ENCODE results near the gene PDE4D.

Gene PDE4D

DNA sequence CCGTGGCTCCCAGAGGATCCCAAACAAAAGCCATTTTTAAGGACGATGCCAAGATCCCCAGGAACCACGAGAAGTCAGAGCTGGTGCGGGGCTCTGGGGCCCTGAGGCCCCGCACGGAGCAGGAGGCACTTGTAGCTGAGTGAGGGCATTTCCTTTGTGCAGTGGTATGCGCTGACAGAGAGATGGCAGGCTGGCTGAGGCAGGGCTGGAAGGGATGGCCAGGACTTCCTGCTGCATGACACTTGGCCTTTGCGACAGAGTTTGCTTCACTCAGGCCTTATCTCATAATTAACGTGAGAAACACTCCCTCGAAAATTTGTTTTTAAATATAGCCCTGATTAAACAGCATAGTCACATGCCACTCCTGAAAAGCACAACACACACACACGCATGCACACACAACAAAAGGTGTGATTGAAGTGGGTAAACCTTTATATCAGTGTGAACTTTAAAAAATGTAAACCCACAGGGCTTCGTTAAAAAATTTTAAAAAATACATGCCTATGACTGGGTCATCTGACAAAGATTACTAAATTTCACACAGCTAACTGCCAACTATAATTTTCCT lies 536.6 kb downstream of the PDE4D start:
- no peak overlapping the region for H3K4me3 ChIP-seq (ENCODE audit: insufficient read depth in 1 of 2, low read depth in 1 of 2, low read length in 2 of 2)
- no peaks in the 10 kb centered on the region for H3K27me3 ChIP-seq (ENCODE audit: control insufficient read depth in 1 of 2, insufficient read depth in 1 of 2, low read length in 2 of 2)
- no peak overlapping the region for H4K91ac ChIP-seq (ENCODE audit: low read length)
- no peak overlapping the region for H3K14ac ChIP-seq (ENCODE audit: low read length in 2 of 2)
- no peak overlapping the region for H3K9ac ChIP-seq (ENCODE audit: low read length)
- no peak overlapping the region for H2AFZ ChIP-seq (ENCODE audit: low read depth, low read length)
- peak; percentile 51 for DNase-seq
- no peak overlapping the region for H3K23ac ChIP-seq (ENCODE audit: low read length in 2 of 2)
- no peak overlapping the region for H3K27ac ChIP-seq (ENCODE audit: low read length, poor library complexity, severe bottlenecking)
- H3K4me2 ChIP-seq (ENCODE audit: low read length, poor library complexity, severe bottlenecking): no peak overlapping the region
- H3K4ac ChIP-seq (ENCODE audit: low read depth in 1 of 2, low read length in 2 of 2): no peak overlapping the region
- no peak overlapping the region for H4K8ac ChIP-seq (ENCODE audit: low read length)
- no peak overlapping the region for H2BK5ac ChIP-seq (ENCODE audit: low read depth, low read length, poor library complexity, severe bottlenecking)
- peak overlapping the region in 1 of 2 experiments; percentile 15 for H3K18ac ChIP-seq (ENCODE audit: low read depth in 1 of 2, low read length in 2 of 2)
- H3K9me3 ChIP-seq (ENCODE audit: control insufficient read depth, low read length): no peaks in the 10 kb centered on the region
- H2BK12ac ChIP-seq (ENCODE audit: low read length in 2 of 2): no peak overlapping the region
- no peak overlapping the region for H2BK15ac ChIP-seq (ENCODE audit: low read depth, poor library complexity, severe bottlenecking)
- 20% methylated on average over 10 of the region's 12 CpGs for WGBS
- no peak overlapping the region for H2BK120ac ChIP-seq (ENCODE audit: low read depth, low read length)
- H3K4me1 ChIP-seq (ENCODE audit: control insufficient read depth, insufficient read depth, low read depth, low read length): peaks cover 3% of the 10 kb centered on the region
- H3K79me1 ChIP-seq (replicated peaks; ENCODE audit: low read length, poor library complexity, severe bottlenecking): peaks cover 1% of the 10 kb centered on the region
- no peaks in the 10 kb centered on the region for H3K36me3 ChIP-seq (ENCODE audit: control insufficient read depth in 1 of 2, insufficient read depth in 2 of 2, low read depth in 1 of 2, low read length in 2 of 2)
- H2AK5ac ChIP-seq (ENCODE audit: low read length, severe bottlenecking): no peak overlapping the region

DNA sequence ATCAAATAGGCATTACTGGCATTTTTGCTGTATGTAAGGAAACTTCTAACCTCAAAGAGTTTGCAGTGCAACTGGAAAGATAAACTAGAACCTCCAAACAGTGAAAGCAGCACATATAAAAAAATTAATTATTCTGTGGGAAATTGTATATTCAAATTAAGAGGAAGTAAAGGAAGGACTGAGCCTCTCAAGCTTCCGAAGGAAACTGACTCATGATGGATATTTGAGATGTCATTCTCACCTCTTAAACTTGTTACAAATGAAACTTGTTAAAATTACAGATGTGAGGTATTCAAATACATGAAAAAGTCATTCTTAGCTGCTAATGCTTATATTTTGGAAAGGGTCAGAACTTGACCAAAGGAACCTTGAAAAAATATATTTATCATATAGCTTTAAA lies 538.7 kb downstream of the PDE4D start:
- H3K4me3 ChIP-seq (ENCODE audit: insufficient read depth in 1 of 2, low read depth in 1 of 2, low read length in 2 of 2): no peak overlapping the region
- H3K9me3 ChIP-seq (ENCODE audit: control insufficient read depth, low read length): no peaks in the 10 kb centered on the region
- no peak overlapping the region for H2BK15ac ChIP-seq (ENCODE audit: low read depth, poor library complexity, severe bottlenecking)
- H2BK120ac ChIP-seq (ENCODE audit: low read depth, low read length): no peak overlapping the region
- H3K4ac ChIP-seq (ENCODE audit: low read depth in 1 of 2, low read length in 2 of 2): no peak overlapping the region
- no peak overlapping the region for H2AFZ ChIP-seq (ENCODE audit: low read depth, low read length)
- no peak overlapping the region for H2BK12ac ChIP-seq (ENCODE audit: low read length in 2 of 2)
- H3K27me3 ChIP-seq (ENCODE audit: control insufficient read depth in 1 of 2, insufficient read depth in 1 of 2, low read length in 2 of 2): no peaks in the 10 kb centered on the region
- H3K36me3 ChIP-seq (ENCODE audit: control insufficient read depth in 1 of 2, insufficient read depth in 2 of 2, low read depth in 1 of 2, low read length in 2 of 2): no peaks in the 10 kb centered on the region
- no peak overlapping the region for H3K23ac ChIP-seq (ENCODE audit: low read length in 2 of 2)
- H3K14ac ChIP-seq (ENCODE audit: low read length in 2 of 2): no peak overlapping the region
- no peak overlapping the region for H3K4me2 ChIP-seq (ENCODE audit: low read length, poor library complexity, severe bottlenecking)
- no peak for DNase-seq
- H4K8ac ChIP-seq (ENCODE audit: low read length): no peak overlapping the region
- no peak overlapping the region for H3K27ac ChIP-seq (ENCODE audit: low read length, poor library complexity, severe bottlenecking)
- peaks cover 1% of the 10 kb centered on the region for H3K79me1 ChIP-seq (replicated peaks; ENCODE audit: low read length, poor library complexity, severe bottlenecking)
- no peak overlapping the region for H3K18ac ChIP-seq (ENCODE audit: low read depth in 1 of 2, low read length in 2 of 2)
- no peak overlapping the region for H2AK5ac ChIP-seq (ENCODE audit: low read length, severe bottlenecking)
- no peak overlapping the region for H3K9ac ChIP-seq (ENCODE audit: low read length)
- no peak overlapping the region for H2BK5ac ChIP-seq (ENCODE audit: low read depth, low read length, poor library complexity, severe bottlenecking)
- no peak overlapping the region for H4K91ac ChIP-seq (ENCODE audit: low read length)
- WGBS: 40% methylated on average over 1 of the region's 1 CpG
- H3K4me1 ChIP-seq (ENCODE audit: control insufficient read depth, insufficient read depth, low read depth, low read length): peaks cover 3% of the 10 kb centered on the region

DNA sequence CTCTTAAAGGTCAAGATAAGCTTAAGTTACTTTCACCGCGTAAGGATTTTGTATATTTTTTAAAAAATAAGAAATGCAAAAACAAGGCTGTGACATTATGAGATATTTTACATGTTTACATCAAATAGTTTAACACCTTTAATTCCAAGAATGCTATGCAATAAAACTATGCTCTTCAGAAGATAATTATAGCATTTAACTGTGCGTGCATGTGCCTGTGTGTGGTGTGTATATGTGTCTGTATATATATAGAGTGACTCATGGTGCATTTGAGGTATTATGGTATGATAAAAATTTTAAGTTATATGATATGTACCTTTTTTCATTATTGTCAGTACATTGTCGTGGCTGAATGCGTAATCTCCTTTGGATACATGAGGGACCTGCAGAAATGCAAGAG lies 539.3 kb downstream of the PDE4D start:
- no peaks in the 10 kb centered on the region for H3K36me3 ChIP-seq (ENCODE audit: control insufficient read depth in 1 of 2, insufficient read depth in 2 of 2, low read depth in 1 of 2, low read length in 2 of 2)
- no peak overlapping the region for H3K4me3 ChIP-seq (ENCODE audit: insufficient read depth in 1 of 2, low read depth in 1 of 2, low read length in 2 of 2)
- H2BK5ac ChIP-seq (ENCODE audit: low read depth, low read length, poor library complexity, severe bottlenecking): no peak overlapping the region
- no peaks in the 10 kb centered on the region for H3K27me3 ChIP-seq (ENCODE audit: control insufficient read depth in 1 of 2, insufficient read depth in 1 of 2, low read length in 2 of 2)
- no peak overlapping the region for H4K91ac ChIP-seq (ENCODE audit: low read length)
- no peak overlapping the region for H3K23ac ChIP-seq (ENCODE audit: low read length in 2 of 2)
- H2BK120ac ChIP-seq (ENCODE audit: low read depth, low read length): no peak overlapping the region
- no peak overlapping the region for H2AK5ac ChIP-seq (ENCODE audit: low read length, severe bottlenecking)
- no peak overlapping the region for H3K14ac ChIP-seq (ENCODE audit: low read length in 2 of 2)
- peaks cover 1% of the 10 kb centered on the region for H3K79me1 ChIP-seq (replicated peaks; ENCODE audit: low read length, poor library complexity, severe bottlenecking)
- no peak overlapping the region for H2BK12ac ChIP-seq (ENCODE audit: low read length in 2 of 2)
- DNase-seq: no peak
- no peaks in the 10 kb centered on the region for H3K9me3 ChIP-seq (ENCODE audit: control insufficient read depth, low read length)
- no peak overlapping the region for H3K4ac ChIP-seq (ENCODE audit: low read depth in 1 of 2, low read length in 2 of 2)
- H2BK15ac ChIP-seq (ENCODE audit: low read depth, poor library complexity, severe bottlenecking): no peak overlapping the region
- no peak overlapping the region for H4K8ac ChIP-seq (ENCODE audit: low read length)
- H2AFZ ChIP-seq (ENCODE audit: low read depth, low read length): no peak overlapping the region
- H3K4me1 ChIP-seq (ENCODE audit: control insufficient read depth, insufficient read depth, low read depth, low read length): peaks cover 3% of the 10 kb centered on the region
- no peak overlapping the region for H3K18ac ChIP-seq (ENCODE audit: low read depth in 1 of 2, low read length in 2 of 2)
- H3K27ac ChIP-seq (ENCODE audit: low read length, poor library complexity, severe bottlenecking): no peak overlapping the region
- H3K4me2 ChIP-seq (ENCODE audit: low read length, poor library complexity, severe bottlenecking): no peak overlapping the region
- no peak overlapping the region for H3K9ac ChIP-seq (ENCODE audit: low read length)
- WGBS: 71% methylated on average over 1 of the region's 5 CpGs

DNA sequence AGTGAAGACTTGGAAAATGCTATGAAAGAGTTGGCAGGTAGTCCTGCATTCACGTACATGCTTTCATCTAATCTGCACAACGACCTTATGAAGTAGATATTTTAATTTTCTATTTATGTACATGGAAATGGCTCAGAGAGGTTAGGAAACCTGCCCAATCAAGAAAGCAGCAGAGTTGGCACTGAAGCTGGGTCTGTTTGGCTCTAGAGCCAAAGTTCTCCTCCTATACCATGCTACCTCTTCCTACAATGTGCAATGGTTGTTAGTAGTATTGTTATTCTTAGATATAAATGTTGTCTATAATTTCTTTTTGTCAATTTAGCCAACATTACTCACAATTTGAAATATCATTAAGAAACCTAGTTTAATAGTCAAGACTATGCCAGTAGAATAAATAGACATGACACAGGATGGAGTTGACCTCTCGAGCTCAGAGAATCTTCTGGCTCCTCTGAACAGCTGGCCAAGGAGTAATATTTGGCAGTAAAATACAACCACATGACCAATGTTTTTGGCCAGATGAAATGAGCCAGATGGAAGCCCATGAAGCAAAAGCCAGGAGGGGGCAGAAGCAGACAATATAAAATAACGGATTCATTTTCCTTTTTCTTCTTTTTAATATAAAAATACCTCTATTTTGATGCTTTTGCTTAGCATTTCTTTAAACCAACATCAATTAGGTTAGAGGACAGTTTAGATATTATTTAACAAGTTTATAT lies 542.3 kb downstream of the PDE4D start:
- 0% methylated on average over 1 of the region's 4 CpGs for WGBS
- H3K4me2 ChIP-seq (ENCODE audit: low read length, poor library complexity, severe bottlenecking): no peak overlapping the region

More for the DNA sequence above, 542.3 kb downstream of the PDE4D start:
- Histone ChIP-seq H3K18ac (ENCODE audit: low read depth in 1 of 2, low read length in 2 of 2) (no peak overlapping the region), H3K4me3 (ENCODE audit: insufficient read depth in 1 of 2, low read depth in 1 of 2, low read length in 2 of 2) (no peak overlapping the region), H3K79me1 (replicated peaks; ENCODE audit: low read length, poor library complexity, severe bottlenecking) (no peaks in the 10 kb centered on the region), H2BK15ac (ENCODE audit: low read depth, poor library complexity, severe bottlenecking) (no peak overlapping the region), H3K9me3 (ENCODE audit: control insufficient read depth, low read length) (no peaks in the 10 kb centered on the region), H3K23ac (ENCODE audit: low read length in 2 of 2) (no peak overlapping the region), H3K14ac (ENCODE audit: low read length in 2 of 2) (no peak overlapping the region), H3K4ac (ENCODE audit: low read depth in 1 of 2, low read length in 2 of 2) (no peak overlapping the region), H3K4me1 (ENCODE audit: control insufficient read depth, insufficient read depth, low read depth, low read length) (no peaks in the 10 kb centered on the region), H3K36me3 (ENCODE audit: control insufficient read depth in 1 of 2, insufficient read depth in 2 of 2, low read depth in 1 of 2, low read length in 2 of 2) (no peaks in the 10 kb centered on the region), H2BK12ac (ENCODE audit: low read length in 2 of 2) (no peak overlapping the region), H2AK5ac (ENCODE audit: low read length, severe bottlenecking) (no peak overlapping the region), H4K8ac (ENCODE audit: low read length) (no peak overlapping the region), H2BK5ac (ENCODE audit: low read depth, low read length, poor library complexity, severe bottlenecking) (no peak overlapping the region), H4K91ac (ENCODE audit: low read length) (no peak overlapping the region), H2BK120ac (ENCODE audit: low read depth, low read length) (no peak overlapping the region), H3K9ac (ENCODE audit: low read length) (no peak overlapping the region), H3K27ac (ENCODE audit: low read length, poor library complexity, severe bottlenecking) (no peak overlapping the region), H3K27me3 (ENCODE audit: control insufficient read depth in 1 of 2, insufficient read depth in 1 of 2, low read length in 2 of 2) (no peaks in the 10 kb centered on the region), H2AFZ (ENCODE audit: low read depth, low read length) (no peak overlapping the region)
- no peak for DNase-seq

Measured in mesenchymal stem cell (in vitro differentiated cells and primary cell).